GM20000 (cell line): ENCODE data around the gene DDX24.

Source experiments
- DNase-seq: peaks from one replicate; pipeline ENCODE4 v3.0.0; 2012; ENCODE audit warnings: low spot score
- TF ChIP-seq, protein P1 (sequence below): IDR thresholded peaks from 2 replicates; pipeline ENCODE4 v1.5.1; 2012; ENCODE audit warnings: mild to moderate bottlenecking, control low read depth; ENCODE audit errors: extremely low read depth, missing control alignments

The DDX24 gene

DNA sequence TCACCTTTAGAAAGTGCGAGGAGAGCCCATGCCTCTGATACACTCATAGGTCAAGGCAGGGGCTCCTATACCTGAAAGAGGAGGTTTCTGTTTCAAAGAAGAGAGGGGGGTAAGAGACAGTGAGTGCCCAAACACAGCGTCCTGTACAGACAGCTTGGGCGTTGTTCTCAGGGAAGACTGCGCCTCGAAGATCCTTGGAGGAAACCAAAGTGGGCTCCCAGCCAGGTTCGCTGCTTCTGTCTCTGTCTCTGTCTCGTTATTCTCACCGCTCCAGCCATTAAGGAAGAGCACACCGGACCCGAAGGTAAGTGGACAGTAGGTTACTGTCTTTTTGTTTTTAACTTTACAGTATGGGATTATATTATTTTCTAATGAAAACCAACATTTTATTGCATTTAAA lies 23.7 kb upstream of the DDX24 start:
- DNase-seq = no peak
- TF ChIP-seq, protein P1, sequence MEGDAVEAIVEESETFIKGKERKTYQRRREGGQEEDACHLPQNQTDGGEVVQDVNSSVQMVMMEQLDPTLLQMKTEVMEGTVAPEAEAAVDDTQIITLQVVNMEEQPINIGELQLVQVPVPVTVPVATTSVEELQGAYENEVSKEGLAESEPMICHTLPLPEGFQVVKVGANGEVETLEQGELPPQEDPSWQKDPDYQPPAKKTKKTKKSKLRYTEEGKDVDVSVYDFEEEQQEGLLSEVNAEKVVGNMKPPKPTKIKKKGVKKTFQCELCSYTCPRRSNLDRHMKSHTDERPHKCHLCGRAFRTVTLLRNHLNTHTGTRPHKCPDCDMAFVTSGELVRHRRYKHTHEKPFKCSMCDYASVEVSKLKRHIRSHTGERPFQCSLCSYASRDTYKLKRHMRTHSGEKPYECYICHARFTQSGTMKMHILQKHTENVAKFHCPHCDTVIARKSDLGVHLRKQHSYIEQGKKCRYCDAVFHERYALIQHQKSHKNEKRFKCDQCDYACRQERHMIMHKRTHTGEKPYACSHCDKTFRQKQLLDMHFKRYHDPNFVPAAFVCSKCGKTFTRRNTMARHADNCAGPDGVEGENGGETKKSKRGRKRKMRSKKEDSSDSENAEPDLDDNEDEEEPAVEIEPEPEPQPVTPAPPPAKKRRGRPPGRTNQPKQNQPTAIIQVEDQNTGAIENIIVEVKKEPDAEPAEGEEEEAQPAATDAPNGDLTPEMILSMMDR = no peak

DNA sequence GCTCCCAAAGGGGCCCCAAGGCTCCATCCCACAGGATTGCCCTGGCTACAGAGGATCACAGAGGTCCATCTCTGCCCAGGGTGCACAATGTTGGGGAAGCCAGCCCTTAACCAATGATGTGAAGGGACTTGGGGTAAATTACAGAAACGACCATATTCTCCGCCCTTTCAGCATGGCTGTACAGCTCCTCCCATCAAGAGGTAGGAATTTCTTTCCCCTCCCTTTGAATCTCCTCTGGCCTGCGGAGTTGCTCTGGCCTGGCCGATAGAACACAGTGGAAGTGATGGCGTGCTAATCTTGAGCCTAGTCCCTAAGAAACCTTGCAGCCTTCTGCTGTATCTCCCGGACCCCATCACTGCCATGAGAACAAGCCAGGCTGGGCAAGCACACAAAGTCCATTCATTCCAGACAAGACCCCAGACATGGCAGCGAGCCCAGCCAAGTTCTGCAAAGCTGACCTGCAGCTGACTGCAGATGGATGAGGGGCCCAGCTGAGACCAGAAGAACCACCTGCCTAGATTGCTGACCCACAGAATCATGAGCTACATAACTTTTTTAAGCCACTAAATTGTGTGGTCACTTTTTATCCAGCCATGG lies 22.6 kb upstream of the DDX24 start:
- no peak for DNase-seq

DNA sequence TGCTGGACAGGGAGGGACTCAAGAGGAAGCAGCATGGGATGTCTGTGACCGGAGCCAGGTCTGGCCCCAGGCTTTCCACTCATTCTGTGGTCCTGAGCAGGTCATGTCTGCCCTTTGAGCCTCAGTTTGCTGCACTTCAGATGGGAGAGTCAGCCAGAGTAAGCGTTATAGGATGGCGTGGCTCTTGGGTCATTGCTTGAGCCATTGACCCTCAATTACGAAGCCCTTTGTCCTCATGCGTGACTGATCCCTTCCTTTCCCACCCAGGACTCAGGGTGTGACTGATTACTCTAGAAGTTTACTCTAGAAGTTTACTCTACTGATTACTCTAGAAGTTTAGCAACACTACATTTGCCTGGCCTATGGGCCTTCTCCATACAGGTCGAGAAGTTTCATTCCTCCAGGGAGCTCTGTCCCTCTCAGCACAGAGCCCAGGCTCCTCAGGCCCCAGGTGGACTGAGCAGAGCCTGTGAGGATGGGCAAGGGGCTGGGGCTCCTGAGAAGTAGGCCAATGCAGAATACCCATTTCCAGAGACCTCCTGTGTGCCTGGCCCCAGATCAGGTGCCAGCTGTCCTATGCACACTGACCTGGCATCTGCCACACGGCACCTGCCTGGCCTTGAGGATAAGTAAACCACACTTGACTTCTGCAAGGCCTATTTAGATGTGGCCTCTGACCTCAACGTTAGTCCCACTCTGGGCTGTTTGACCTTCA lies 21.9 kb upstream of the DDX24 start:
- no peak for DNase-seq
- TF ChIP-seq, protein P1 = no peak

More for the DNA sequence above, 22.6 kb upstream of the DDX24 start:
- TF ChIP-seq, protein P1 = no peak

- TF ChIP-seq, protein P1 = no peak
- DNase-seq = no peak
Observed at GRCh38 chr14:94101748-94102147, 20.7 kb upstream of the DDX24 start.

DNA sequence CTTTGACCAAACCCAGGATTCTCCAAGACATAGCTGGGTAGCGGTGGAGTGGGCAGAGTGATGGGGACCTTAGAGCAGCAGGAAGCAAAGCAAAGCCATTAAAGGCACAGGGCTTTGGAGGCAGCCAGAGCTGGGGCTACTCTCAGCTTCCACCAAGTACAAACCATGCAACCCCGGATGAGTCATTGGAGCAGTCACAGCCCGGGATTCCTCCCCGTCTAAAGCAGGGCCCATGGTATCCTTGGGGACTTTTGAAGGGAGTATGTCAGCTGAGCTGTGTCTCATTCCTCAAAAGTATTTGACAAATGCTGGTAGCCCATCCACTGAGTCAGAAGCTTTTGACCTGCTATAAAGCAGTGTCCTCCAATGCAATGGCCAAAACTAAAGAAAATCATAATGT lies 19.8 kb upstream of the DDX24 start:
- DNase-seq = no peak
- TF ChIP-seq, protein P1 = no peak

DNA sequence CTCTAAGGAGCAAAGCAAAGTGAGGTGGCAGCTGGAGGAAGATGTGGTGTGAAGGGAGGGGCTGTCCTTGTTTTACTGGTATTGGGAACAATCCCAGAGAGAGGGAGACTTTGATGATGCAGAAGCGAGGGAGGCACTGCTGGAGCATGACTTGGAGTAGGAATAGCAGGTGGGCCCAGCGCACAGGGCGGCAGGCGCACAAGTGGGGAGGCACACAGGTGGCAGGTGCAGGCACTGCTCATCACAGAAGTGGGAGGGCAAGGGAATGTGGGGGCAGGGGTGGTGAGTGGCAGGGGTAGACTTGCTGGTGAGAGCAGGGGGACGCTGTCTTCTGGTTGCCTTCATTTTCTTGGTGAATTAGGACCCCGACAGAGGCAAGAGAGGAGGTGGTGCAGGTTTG lies 18.0 kb upstream of the DDX24 start:
- TF ChIP-seq, protein P1 = no peak

GRCh38 chr14:94098326-94098992 lies 17.5 kb upstream of the DDX24 start:
- TF ChIP-seq, protein P1 = no peak
- DNase-seq = no peak

More for the DNA sequence above, 18.0 kb upstream of the DDX24 start:
- no peak for DNase-seq
